HG03520 (cell line): ENCODE results near the gene RPL31.

Experiments
- ATAC-seq: cut with Tn5 transposase; IDR thresholded peaks from one replicate; pipeline ENCODE4 v1.9.1; 2021; ENCODE audit warnings: mild to moderate bottlenecking, moderate library complexity; ENCODE audit not compliant: unreplicated experiment

RPL31 gene

GRCh38 chr2:101001691-101002561, at the start of gene RPL31:
Gene RPL31 (plus strand): TSS chr2:101002289. CDS start chr2:101002702, 413 bp downstream.
- peak; percentile 94 for ATAC-seq

GRCh38 chr2:100952512-100952911, 49.6 kb upstream of the RPL31 start:
- no peak for ATAC-seq

GRCh38 chr2:100953406-100954043, 48.6 kb upstream of the RPL31 start:
- ATAC-seq, result no peak

- ATAC-seq, result no peak
Measured at GRCh38 chr2:100954044-100954420, 48.1 kb upstream of the RPL31 start.

- ATAC-seq, result no peak
Measured at GRCh38 chr2:100955226-100955625, 46.9 kb upstream of the RPL31 start.

DNA sequence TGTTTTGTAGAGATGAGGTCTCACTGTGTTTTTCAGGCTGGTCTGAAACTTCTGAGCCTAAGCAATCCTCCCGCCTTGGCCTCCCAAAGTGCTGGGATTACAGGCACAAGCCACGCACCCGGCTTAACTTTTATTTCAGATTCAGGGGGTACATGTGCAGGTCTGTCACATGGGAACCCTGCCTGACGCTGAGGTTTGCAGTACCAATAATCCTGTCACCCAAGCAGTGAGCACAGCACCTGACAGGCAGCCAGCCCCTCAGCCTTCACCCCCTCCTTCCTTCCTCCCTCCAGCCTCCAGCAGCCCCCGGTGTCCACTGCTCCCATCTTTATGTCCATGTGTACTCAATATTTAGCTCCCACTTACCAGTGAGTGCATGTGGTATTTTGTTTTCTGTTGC, 46.0 kb upstream of the RPL31 start:
- ATAC-seq, result no peak

- ATAC-seq, result no peak
Measured at GRCh38 chr2:100957996-100958653, 44.0 kb upstream of the RPL31 start.

- no peak for ATAC-seq
Measured at GRCh38 chr2:100959225-100959880, 42.7 kb upstream of the RPL31 start.

DNA sequence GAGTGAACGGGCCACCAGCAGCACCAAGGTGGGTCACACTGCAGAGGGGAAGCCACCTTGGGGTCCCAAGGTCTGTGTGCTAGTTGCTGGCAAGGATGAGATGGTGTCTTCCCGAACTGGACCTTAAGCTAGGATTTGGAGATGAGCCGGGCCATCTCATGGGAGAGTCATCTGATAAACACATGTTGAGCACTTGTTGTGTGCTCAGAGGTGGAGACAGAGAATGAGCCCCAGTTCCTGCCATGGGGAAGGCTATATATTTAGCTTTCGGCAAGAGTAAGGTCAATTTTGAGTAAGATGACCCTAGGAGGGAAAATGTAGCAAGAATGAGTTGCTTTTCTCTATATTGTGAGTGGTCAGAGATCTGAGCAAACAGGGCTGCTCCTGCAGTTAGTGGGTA, 41.4 kb upstream of the RPL31 start:
- ATAC-seq, result no peak

DNA sequence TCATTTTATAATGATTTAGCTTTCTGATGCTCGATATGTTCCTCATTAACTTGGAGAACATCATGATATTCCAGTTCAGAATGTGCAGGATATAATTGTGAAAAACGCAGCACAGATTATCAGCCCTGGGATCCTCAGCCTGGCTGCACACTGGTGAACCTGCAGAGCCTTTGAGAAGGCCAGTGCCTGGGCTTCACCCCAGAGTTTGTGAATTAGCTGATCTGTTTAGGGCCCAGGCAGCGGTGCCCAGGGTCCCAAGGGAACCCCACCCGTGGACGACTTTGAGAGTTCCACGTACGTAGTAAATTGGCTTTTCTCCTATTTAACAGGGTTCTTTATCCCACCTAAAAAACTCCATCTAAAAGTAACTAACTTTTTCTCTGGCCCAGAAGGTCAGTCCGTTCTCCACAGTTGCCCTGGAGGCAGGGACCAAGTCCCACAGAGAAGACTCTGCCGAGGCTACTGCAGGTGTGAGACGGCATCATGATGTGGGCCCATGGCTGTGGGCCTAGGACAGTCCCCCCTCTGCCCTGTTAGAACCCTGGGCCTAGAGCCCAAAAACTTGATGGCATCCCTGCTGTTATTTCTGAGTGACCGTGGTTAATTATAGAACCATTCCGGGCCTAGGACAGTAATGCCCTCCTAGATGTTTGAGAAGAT, 39.6 kb upstream of the RPL31 start:
- no peak for ATAC-seq

- no peak for ATAC-seq
Measured at GRCh38 chr2:100963026-100963375, 39.1 kb upstream of the RPL31 start.

GRCh38 chr2:100964222-100964621, 37.9 kb upstream of the RPL31 start:
- ATAC-seq, result no peak

DNA sequence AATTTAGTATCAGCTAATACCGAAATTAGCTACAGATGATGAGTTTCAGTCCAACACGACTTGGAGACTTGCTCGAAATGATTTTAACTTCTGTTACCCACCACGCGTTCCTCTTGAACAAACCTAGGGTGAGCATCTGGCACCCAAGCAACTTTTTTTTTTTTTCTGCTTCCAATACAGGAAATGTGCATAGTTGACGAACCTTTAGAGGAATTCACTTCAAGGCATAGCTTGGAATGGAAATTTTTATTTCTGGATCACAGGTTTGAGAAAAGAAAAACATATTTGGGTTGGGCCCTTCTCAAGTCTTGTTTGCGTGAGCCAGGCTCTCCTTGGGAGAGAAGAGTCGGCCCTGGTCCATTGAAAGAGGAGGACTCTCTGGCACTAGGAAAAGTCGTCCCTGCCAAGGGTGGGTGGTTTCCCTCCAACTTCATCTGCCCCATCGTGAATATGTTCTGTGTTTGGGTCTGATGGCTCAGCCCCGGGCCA, 37.4 kb upstream of the RPL31 start:
- ATAC-seq, result no peak

GRCh38 chr2:100965596-100965995, 36.5 kb upstream of the RPL31 start:
- no peak for ATAC-seq

DNA sequence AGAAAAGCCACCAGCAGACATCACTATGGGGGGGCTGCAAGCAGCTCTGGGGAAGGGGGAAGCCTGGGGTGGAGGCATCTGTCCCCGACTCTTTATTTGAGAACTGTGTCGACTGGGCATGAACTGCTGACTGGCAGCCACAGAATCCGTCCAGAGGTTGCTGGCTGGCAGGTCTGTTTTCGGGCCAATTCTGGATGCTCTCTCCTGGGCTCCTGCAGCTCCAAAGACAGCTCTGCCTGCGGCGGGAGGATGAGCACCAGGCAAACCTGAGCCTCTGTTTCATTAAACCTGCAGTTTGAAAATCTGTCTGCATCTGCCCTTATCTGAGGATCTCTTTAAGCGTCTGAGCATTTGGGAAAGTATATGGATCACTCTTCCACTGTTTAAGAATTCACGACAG, 34.4 kb upstream of the RPL31 start:
- ATAC-seq, result no peak

DNA sequence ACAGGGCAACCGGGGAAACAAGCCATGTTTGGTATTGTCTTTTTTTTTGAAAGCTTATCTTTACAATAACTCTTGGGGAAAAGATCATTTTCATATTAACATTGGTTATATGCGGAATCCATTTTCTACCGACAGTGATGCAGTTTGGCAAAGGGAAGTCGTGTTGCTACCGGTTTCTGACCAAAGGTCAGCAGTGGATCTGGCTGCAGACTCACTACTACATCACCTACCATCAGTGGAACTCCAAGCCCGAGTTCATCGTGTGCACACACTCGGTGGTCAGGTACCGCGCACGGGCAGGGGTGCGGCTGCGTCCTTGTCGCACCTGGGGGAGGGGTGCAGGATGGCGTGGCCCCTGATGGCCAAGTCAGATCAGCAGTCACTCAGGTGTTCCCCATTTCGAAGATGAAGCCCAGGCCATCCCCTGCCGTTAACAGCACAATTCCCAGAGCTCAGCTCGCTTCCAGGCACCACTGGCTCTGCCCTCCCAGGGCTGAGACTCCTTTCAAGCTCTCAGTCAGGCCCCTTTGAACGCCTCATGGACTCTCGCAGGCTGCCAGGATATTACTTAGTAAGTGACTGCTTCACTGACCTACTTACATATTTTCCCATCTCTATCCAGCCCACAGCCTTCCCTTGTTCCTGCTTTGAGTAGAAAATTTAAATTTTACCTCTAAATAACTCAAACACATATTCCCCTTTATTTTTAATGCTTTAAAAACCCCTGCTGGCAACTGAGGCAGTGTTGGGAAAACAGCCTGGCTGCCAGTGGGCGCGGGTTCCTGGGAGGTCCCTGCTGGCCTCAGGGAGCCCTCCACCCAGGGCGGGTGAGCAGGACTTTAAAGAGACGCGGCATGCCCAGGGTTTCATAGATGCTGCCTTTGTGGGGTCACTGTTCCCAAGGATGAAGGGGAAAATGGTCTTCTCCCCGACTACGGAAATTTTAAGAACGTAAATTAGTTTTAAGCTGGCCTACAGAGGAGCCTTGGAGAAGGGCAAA, 33.6 kb upstream of the RPL31 start:
- ATAC-seq, result no peak

GRCh38 chr2:100969998-100970397, 32.1 kb upstream of the RPL31 start:
- no peak for ATAC-seq

- ATAC-seq, result no peak
Measured at GRCh38 chr2:100971221-100971620, 30.9 kb upstream of the RPL31 start.

DNA sequence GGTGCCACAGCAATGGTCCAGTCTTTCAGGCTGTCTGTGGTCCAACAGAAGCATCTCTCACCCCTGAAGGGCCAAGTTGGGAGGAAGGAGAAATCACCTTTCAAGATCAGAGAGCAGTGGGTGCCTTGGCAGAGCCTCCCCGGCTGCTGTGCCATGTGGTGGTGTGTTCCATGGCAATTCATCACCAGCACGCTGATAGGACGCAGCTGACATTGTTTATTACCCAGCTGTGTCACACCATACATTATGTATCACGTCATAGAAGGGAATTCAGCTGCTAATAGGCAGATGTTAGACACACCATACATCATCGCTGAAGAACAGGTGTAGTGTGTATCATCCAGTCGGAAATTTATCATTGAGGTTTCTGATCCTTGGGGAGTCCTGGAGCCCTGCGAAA, 29.6 kb upstream of the RPL31 start:
- no peak for ATAC-seq
